Gastroesophageal sphincter (tissue), 3 donors: ENCODE measurements around the gene ABHD17C.

Experiments used
- CTCF ChIP-seq, 4 experiments: fragments of 200-600 bp in 2 of 4; fragments of 450-650 bp in 2 of 4; sonication (generic) in 1 of 4; IDR thresholded peaks; one replicate each; pipeline ENCODE4 v1.5.1; 2017 to 2019; ENCODE audit warnings: antibody characterized with exemption in 4 of 4, mild to moderate bottlenecking in 2 of 4, moderate library complexity in 2 of 4
- POLR2A ChIP-seq, 2 donors: fragments of 450-650 bp; IDR thresholded peaks; one replicate each; pipeline ENCODE4 v1.6.1; 2017; ENCODE audit warnings: antibody characterized with exemption in 2 of 2, mild to moderate bottlenecking in 2 of 2, moderate library complexity in 1 of 2
- POLR2AphosphoS5 ChIP-seq: sonication (generic); formaldehyde crosslinking; IDR thresholded peaks from one replicate; pipeline ENCODE4 v1.6.1; 2017; ENCODE audit warnings: antibody characterized with exemption

GRCh38 chr15:80777137-80777536 is 82.0 kb downstream of the ABHD17C start:
- TF ChIP-seq POLR2AphosphoS5, result no peak
- no peak for TF ChIP-seq CTCF (IDR thresholded peaks at IDR 0.05)
- no peak for TF ChIP-seq POLR2A (IDR thresholded peaks at IDR 0.05)
